Fibroblast of lung (primary cell): ENCODE measurements around the gene C11orf58. TPM values are rescaled to one million over a fixed set of nuclear protein-coding genes. Genes with fewer than 3 reads are reported as not detected.

Experiments used
- DNase-seq, 2 donors: peaks; one replicate each; pipeline versions ENCODE4 v3.0.0 to v3.0.0-alpha.2; 2010; ENCODE audit warnings: low read depth in 2 of 2
- H2AFZ ChIP-seq: 2 replicates; pipeline ENCODE4 v1.5.1; 2012; ENCODE audit warnings: low read length, control low read depth, inconsistent platforms
- H3K27ac ChIP-seq: 2 replicates; pipeline ENCODE4 v1.5.1; 2011; ENCODE audit warnings: low read length, control low read depth; ENCODE audit not compliant: insufficient read depth
- H3K27me3 ChIP-seq: 2 replicates; pipeline ENCODE4 v1.5.1; 2011; ENCODE audit warnings: mild to moderate bottlenecking, low read length; ENCODE audit not compliant: control insufficient read depth, insufficient read depth
- H3K36me3 ChIP-seq: 2 replicates; pipeline ENCODE4 v1.5.1; 2011; ENCODE audit warnings: low read length; ENCODE audit not compliant: control insufficient read depth, insufficient read depth
- H3K4me1 ChIP-seq: 2 replicates; pipeline ENCODE4 v1.5.1; 2011; ENCODE audit warnings: low read length; ENCODE audit not compliant: control insufficient read depth, insufficient read depth; ENCODE audit errors: extremely low read depth
- H3K4me2 ChIP-seq: 2 replicates; pipeline ENCODE4 v1.5.1; 2011; ENCODE audit warnings: low read length, control low read depth; ENCODE audit not compliant: insufficient read depth; ENCODE audit errors: extremely low read depth
- H3K4me3 ChIP-seq, 4 experiments: fragments of 200-600 bp in 1 of 4; sonication (generic) in 1 of 4; replicated peaks in 1 of 4; 2 replicates each; pipeline ENCODE4 v1.5.1; 2011 to 2016; ENCODE audit warnings: low read length in 4 of 4, low read depth in 3 of 4, mild to moderate bottlenecking in 3 of 4, control low read depth in 2 of 4, inconsistent platforms in 1 of 4, mixed read lengths in 1 of 4; ENCODE audit not compliant: insufficient read depth in 1 of 4; ENCODE audit errors: control extremely low read depth in 1 of 4
- H3K79me2 ChIP-seq: 2 replicates; pipeline ENCODE4 v1.5.1; 2012; ENCODE audit warnings: mild to moderate bottlenecking, low read length, inconsistent platforms; ENCODE audit not compliant: control insufficient read depth, insufficient read depth
- H3K9ac ChIP-seq: 2 replicates; pipeline ENCODE4 v1.5.1; 2011; ENCODE audit warnings: mild to moderate bottlenecking, low read length, control low read depth; ENCODE audit not compliant: insufficient read depth
- H3K9me3 ChIP-seq: 2 replicates; pipeline ENCODE4 v1.5.1; 2012; ENCODE audit warnings: low read depth, low read length; ENCODE audit not compliant: control insufficient read depth, insufficient read depth
- H4K20me1 ChIP-seq: 2 replicates; pipeline ENCODE4 v1.5.1; 2011; ENCODE audit warnings: low read length; ENCODE audit not compliant: control insufficient read depth, insufficient read depth; ENCODE audit errors: extremely low read depth
- EZH2 ChIP-seq: IDR thresholded peaks from 2 replicates; pipeline ENCODE4 v1.5.1; 2012; ENCODE audit warnings: low read length, control low read depth, mild to moderate bottlenecking; ENCODE audit errors: missing control alignments
- polyA plus RNA-seq, 2 donors: library from polyadenylated mRNA; depleted of rRNA in 1 of 2; stranded (reverse) in 1 of 2; unstranded in 1 of 2; fragments of >200 nt; gene quantifications; 2 replicates each; pipeline ENCODE4 v1.2.1, GENCODE V29; 2011 to 2012; ENCODE audit warnings: missing spikeins in 1 of 2
- total RNA-seq: library from RNA; depleted of rRNA; stranded (reverse); fragments of >200 nt; gene quantifications from 2 replicates; pipeline ENCODE4 v1.2.1, GENCODE V29; 2014
- TF ChIP-seq, protein P1 (sequence below), 2 donors: IDR thresholded peaks in 1 of 2; conservative IDR thresholded peaks in 1 of 2; 1 replicate in 1 of 2; 2 replicates in 1 of 2; pipeline ENCODE4 v1.5.1; 2011 to 2012; ENCODE audit warnings: low read length in 2 of 2, control low read depth in 1 of 2, inconsistent platforms in 1 of 2, low read depth in 1 of 2, mild to moderate bottlenecking in 1 of 2

C11orf58 gene
- total and polyA plus RNA-seq, 2 donors (not counting 1 experiment from before 2014, with no cell fraction given): 183 to 184 TPM

DNA sequence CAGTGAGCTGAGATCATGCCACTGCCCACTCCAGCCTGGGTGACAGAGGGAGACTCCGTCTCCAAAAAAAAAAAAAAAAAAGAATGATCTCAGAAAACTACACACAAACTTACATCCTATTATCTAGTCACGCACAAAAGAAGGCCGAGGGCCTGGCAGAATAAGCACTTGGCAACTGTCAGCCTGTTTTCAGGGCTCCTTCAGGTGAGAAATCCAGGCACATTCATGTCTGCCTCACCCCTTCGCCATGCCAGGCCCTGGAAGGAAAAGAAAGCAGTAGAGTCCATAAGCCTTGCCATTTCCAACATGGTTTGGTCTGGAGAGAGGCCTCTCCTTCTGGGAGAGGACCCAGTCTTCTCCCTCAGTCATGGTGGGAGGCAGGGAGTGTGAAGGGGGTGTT is 30.9 kb downstream of the C11orf58 start:
- no peaks in the 10 kb centered on the region for H3K9me3 ChIP-seq
- TF ChIP-seq EZH2: no peak
- TF ChIP-seq, protein P1, sequence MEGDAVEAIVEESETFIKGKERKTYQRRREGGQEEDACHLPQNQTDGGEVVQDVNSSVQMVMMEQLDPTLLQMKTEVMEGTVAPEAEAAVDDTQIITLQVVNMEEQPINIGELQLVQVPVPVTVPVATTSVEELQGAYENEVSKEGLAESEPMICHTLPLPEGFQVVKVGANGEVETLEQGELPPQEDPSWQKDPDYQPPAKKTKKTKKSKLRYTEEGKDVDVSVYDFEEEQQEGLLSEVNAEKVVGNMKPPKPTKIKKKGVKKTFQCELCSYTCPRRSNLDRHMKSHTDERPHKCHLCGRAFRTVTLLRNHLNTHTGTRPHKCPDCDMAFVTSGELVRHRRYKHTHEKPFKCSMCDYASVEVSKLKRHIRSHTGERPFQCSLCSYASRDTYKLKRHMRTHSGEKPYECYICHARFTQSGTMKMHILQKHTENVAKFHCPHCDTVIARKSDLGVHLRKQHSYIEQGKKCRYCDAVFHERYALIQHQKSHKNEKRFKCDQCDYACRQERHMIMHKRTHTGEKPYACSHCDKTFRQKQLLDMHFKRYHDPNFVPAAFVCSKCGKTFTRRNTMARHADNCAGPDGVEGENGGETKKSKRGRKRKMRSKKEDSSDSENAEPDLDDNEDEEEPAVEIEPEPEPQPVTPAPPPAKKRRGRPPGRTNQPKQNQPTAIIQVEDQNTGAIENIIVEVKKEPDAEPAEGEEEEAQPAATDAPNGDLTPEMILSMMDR (conservative IDR thresholded peaks at IDR 0.05 in 1 of 2, IDR thresholded peaks at IDR 0.05 in 1 of 2; ENCODE audit: low read depth in 1 of 2, low read length in 2 of 2): no peak
- H4K20me1 ChIP-seq: no peaks in the 10 kb centered on the region
- no peak overlapping the region for H2AFZ ChIP-seq
- H3K9ac ChIP-seq: no peak overlapping the region
- no peaks in the 10 kb centered on the region for H3K36me3 ChIP-seq
- no peak for DNase-seq
- H3K4me3 ChIP-seq: no peak overlapping the region
- H3K79me2 ChIP-seq: no peaks in the 10 kb centered on the region
- H3K27me3 ChIP-seq: peaks cover 6% of the 10 kb centered on the region
- no peaks in the 10 kb centered on the region for H3K4me1 ChIP-seq
- no peak overlapping the region for H3K27ac ChIP-seq
- no peak overlapping the region for H3K4me2 ChIP-seq

DNA sequence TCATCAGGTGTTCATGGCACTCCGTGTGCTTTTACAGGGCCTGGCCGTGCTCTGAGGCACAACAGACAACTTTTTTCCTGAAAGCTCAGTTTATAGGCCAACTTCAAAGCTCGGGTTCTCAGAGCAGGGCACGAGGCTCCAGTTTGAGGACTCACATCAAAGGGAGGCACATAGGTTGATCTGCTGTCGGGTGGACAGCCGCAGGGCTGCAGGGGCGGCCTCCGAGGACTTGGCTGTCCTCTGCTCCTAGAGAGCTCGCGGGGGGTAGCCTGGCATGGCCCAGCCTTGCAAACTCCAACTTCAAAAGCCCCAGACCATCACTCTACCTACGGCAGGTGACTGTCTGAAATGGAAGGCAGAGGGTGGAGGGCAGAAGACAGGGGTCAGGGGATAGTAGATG is 31.6 kb downstream of the C11orf58 start:
- H3K9me3 ChIP-seq: no peaks in the 10 kb centered on the region
- H3K27ac ChIP-seq: no peak overlapping the region
- no peak for DNase-seq
- H3K79me2 ChIP-seq: no peaks in the 10 kb centered on the region
- no peak overlapping the region for H2AFZ ChIP-seq
- H3K4me2 ChIP-seq: no peak overlapping the region
- peaks cover 6% of the 10 kb centered on the region for H3K27me3 ChIP-seq
- TF ChIP-seq, protein P1 (conservative IDR thresholded peaks at IDR 0.05 in 1 of 2, IDR thresholded peaks at IDR 0.05 in 1 of 2; ENCODE audit: low read depth in 1 of 2, low read length in 2 of 2): no peak
- no peak for TF ChIP-seq EZH2
- no peaks in the 10 kb centered on the region for H3K4me1 ChIP-seq
- no peaks in the 10 kb centered on the region for H3K36me3 ChIP-seq
- no peak overlapping the region for H3K4me3 ChIP-seq
- no peaks in the 10 kb centered on the region for H4K20me1 ChIP-seq
- no peak overlapping the region for H3K9ac ChIP-seq

DNA sequence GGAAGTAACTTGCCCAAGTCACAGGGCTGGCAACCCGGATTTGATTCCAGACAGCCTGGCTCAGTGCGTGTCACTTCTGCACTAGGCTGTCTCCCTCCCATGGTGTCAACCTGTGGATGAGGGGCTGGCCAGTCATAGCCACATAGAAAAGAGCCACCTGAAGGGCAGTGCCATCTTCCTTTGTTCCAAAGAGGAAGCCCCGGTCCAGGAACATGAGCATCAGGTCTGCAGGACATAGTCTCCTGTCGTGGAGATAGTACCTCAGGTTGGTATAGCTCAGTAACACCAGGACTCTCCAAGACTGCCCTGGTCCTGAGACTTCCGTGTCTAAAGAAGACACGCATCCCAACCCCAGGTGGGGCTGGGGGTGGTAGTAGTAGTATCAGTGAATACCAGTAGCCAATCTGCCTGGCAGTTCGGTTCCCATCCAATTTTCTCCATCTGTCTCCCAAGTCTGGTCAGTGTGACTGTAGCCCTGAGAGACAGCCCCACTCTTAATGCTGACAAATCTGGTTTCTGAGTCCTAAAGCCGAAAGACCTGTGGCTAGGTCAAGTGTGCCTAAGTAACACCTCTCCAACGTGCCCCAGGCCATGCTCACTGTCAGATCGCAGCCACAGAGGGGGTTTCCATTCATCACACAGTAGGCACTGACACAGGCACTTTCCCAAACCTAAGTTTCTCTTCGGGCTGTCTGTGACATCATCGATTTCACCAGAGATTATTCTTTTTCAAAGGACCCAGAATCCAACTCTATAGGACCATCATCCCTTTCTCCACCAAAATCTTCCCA is 33.1 kb downstream of the C11orf58 start:
- Histone ChIP-seq H3K4me2 (no peak overlapping the region), H3K79me2 (no peaks in the 10 kb centered on the region), H4K20me1 (no peaks in the 10 kb centered on the region), H2AFZ (no peak overlapping the region), H3K36me3 (no peaks in the 10 kb centered on the region), H3K4me3 (no peak overlapping the region), H3K9ac (no peak overlapping the region), H3K27me3 (peaks cover 6% of the 10 kb centered on the region), H3K27ac (no peak overlapping the region), H3K4me1 (no peaks in the 10 kb centered on the region), H3K9me3 (no peaks in the 10 kb centered on the region)
- TF ChIP-seq EZH2: no peak
- TF ChIP-seq, protein P1 (conservative IDR thresholded peaks at IDR 0.05 in 1 of 2, IDR thresholded peaks at IDR 0.05 in 1 of 2; ENCODE audit: low read depth in 1 of 2, low read length in 2 of 2): no peak
- DNase-seq: no peak
